Endothelial cell of umbilical vein (primary cell): ENCODE data around the gene MCC. TPM values are rescaled to one million over a fixed set of nuclear protein-coding genes. Genes with fewer than 3 reads are reported as not detected.

ENCODE experiments used
- BruUV-seq: library from RNA; stranded (reverse); fragments of 400-500 nt; replicated peaks from 2 replicates; lab custom pipeline; 2021; lab: Mats Ljungman, UMichigan
- CTCF ChIA-PET: fragments of 300-600, 350-600 bp; sonication (Branson Sonifier 250); formaldehyde crosslinking; loops from one replicate; lab custom pipeline; 2021; ENCODE audit warnings: antibody characterized with exemption, inconsistent platforms; lab: Charles Lee
- POLR2A ChIA-PET: fragments of 300-600, 350-600 bp; sonication (Branson Sonifier 250); formaldehyde crosslinking; loops from one replicate; lab custom pipeline; 2021; ENCODE audit warnings: antibody characterized with exemption, inconsistent platforms; lab: Charles Lee
- DNase-seq: peaks from one replicate; pipeline ENCODE4 v3.0.0-alpha.2; 2011; ENCODE audit warnings: low read depth, low spot score
- FAIRE-seq: peaks from 2 replicates; lab custom pipeline; 2011; peaks lifted over from hg19 to GRCh38; lab: Jason Lieb, UNC
- H2AFZ ChIP-seq: 2 replicates; pipeline ENCODE4 v1.6.0; 2012; ENCODE audit warnings: low read depth, low read length, control low read depth, inconsistent platforms
- H3K27ac ChIP-seq: 2 replicates; pipeline ENCODE4 v1.5.1; 2011; ENCODE audit warnings: low read depth, mild to moderate bottlenecking, control low read depth, low read length, moderate library complexity; ENCODE audit not compliant: insufficient read depth
- H3K27me3 ChIP-seq, 2 experiments: 2 replicates each; pipeline versions ENCODE4 v1.6.0 to v1.6.1; 2011; ENCODE audit warnings: low read length in 2 of 2, mixed read lengths in 1 of 2; ENCODE audit not compliant: control insufficient read depth in 2 of 2, insufficient read depth in 2 of 2
- H3K36me3 ChIP-seq, 2 experiments: 2 replicates in 1 of 2; 3 replicates in 1 of 2; pipeline ENCODE4 v1.5.1; 2011; ENCODE audit warnings: low read length in 2 of 2, mild to moderate bottlenecking in 1 of 2, moderate library complexity in 1 of 2; ENCODE audit not compliant: control insufficient read depth in 2 of 2, insufficient read depth in 2 of 2; ENCODE audit errors: extremely low read depth in 1 of 2
- H3K4me1 ChIP-seq: 3 replicates; pipeline ENCODE4 v1.5.1; 2011; ENCODE audit warnings: mild to moderate bottlenecking, low read length; ENCODE audit not compliant: control insufficient read depth, insufficient read depth; ENCODE audit errors: extremely low read depth
- H3K4me2 ChIP-seq: 2 replicates; pipeline ENCODE4 v1.6.1; 2011; ENCODE audit warnings: low read length, control low read depth, mixed read lengths; ENCODE audit not compliant: insufficient read depth
- H3K4me3 ChIP-seq, 3 experiments: fragments of 200-600 bp in 1 of 3; sonication (generic), shearing (Covaris generic) in 1 of 3; replicated peaks in 1 of 3; 2 replicates each; pipeline ENCODE4 v1.5.1; 2011 to 2016; ENCODE audit warnings: control low read depth in 3 of 3, low read length in 3 of 3, mild to moderate bottlenecking in 2 of 3, inconsistent platforms in 1 of 3, low read depth in 1 of 3, moderate library complexity in 1 of 3; ENCODE audit not compliant: insufficient read depth in 1 of 3
- H3K79me2 ChIP-seq: 2 replicates; pipeline ENCODE4 v1.6.0; 2012; ENCODE audit warnings: low read length, inconsistent platforms; ENCODE audit not compliant: control insufficient read depth, insufficient read depth
- H3K9ac ChIP-seq: replicated peaks from 2 replicates; pipeline ENCODE3; 2011; ENCODE audit warnings: low read length, control low read depth; ENCODE audit not compliant: insufficient read depth; ENCODE audit errors: extremely low read depth
- H3K9me1 ChIP-seq: replicated peaks from 3 replicates; pipeline ENCODE4 v1.6.0; 2011; ENCODE audit warnings: mild to moderate bottlenecking, low read length; ENCODE audit not compliant: control insufficient read depth, insufficient read depth; ENCODE audit errors: extremely low read depth
- H3K9me3 ChIP-seq: replicated peaks from 2 replicates; pipeline ENCODE4 v1.5.1; 2012; ENCODE audit warnings: low read length, inconsistent platforms; ENCODE audit not compliant: control insufficient read depth, insufficient read depth
- H4K20me1 ChIP-seq: replicated peaks from 2 replicates; pipeline ENCODE3; 2011; ENCODE audit warnings: mild to moderate bottlenecking, low read length; ENCODE audit not compliant: control insufficient read depth, insufficient read depth; ENCODE audit errors: extremely low read depth
- EZH2 ChIP-seq: IDR thresholded peaks from 2 replicates; pipeline ENCODE4 v1.6.1; 2012; ENCODE audit warnings: borderline replicate concordance, low read depth, mild to moderate bottlenecking, moderate library complexity, low read length, inconsistent platforms; ENCODE audit not compliant: severe bottlenecking
- FOS ChIP-seq: IDR thresholded peaks from 2 replicates; pipeline ENCODE4 v1.6.1; 2011; ENCODE audit warnings: mild to moderate bottlenecking, low read length, moderate library complexity, borderline replicate concordance; ENCODE audit not compliant: insufficient read depth
- GATA2 ChIP-seq: IDR thresholded peaks from 2 replicates; pipeline ENCODE4 v1.7.0; 2011; ENCODE audit warnings: low read depth, mild to moderate bottlenecking, moderate library complexity, mixed read lengths, low read length; ENCODE audit not compliant: insufficient read length, insufficient read depth
- JUN ChIP-seq: IDR thresholded peaks from 2 replicates; pipeline ENCODE4 v1.6.1; 2011; ENCODE audit warnings: borderline replicate concordance, low read depth; ENCODE audit not compliant: insufficient read length, insufficient read depth
- MAX ChIP-seq: IDR thresholded peaks from 2 replicates; pipeline ENCODE4 v1.6.1; 2011; ENCODE audit not compliant: insufficient read depth, insufficient read length
- MYC ChIP-seq: IDR thresholded peaks from one replicate; pipeline ENCODE4 v1.6.1; 2011; ENCODE audit warnings: mild to moderate bottlenecking, low read depth, low read length
- POLR2A ChIP-seq: IDR thresholded peaks from 2 replicates; pipeline ENCODE4 v1.6.1; 2012; ENCODE audit warnings: low read depth, mild to moderate bottlenecking, control low read depth, low read length
- POLR2AphosphoS5 ChIP-seq: IDR thresholded peaks from 2 replicates; pipeline ENCODE4 v1.6.1; 2012; ENCODE audit warnings: low read depth, mild to moderate bottlenecking, control low read depth, low read length, moderate library complexity; ENCODE audit not compliant: insufficient read depth
- dilution Hi-C: fragments of 300-500 bp; cut with MboI; formaldehyde crosslinking; loops from one replicate; pipeline ENCODE4 v1.15.0; 2019; ENCODE audit warnings: low sequenced_read_pairs; ENCODE audit not compliant: extremely low pct_ligation_motif_present
- intact Hi-C: fragments of 100-400 bp; cut with micrococcal nuclease; formaldehyde crosslinking; loops from one replicate; pipeline ENCODE4 v1.10.0; 2022
- polyA plus RNA-seq, 4 experiments: library from polyadenylated mRNA; depleted of rRNA in 3 of 4; stranded (reverse) in 3 of 4; unstranded in 1 of 4; fragments of >200 nt; gene quantifications; 2 replicates each; pipeline versions ENCODE4 v1.2.1 to v1.2.3, GENCODE V29; 2011 to 2012; ENCODE audit warnings: missing spikeins in 1 of 4
- total RNA-seq: library from RNA; stranded (reverse); gene quantifications from 2 replicates; pipeline ENCODE4 v1.2.3, GENCODE V29; 2021
- TF ChIP-seq, protein P1 (sequence below), 2 donors: IDR thresholded peaks; 1 replicate in 1 of 2; 2 replicates in 1 of 2; pipeline ENCODE4 v1.5.1; 2011; ENCODE audit warnings: low read length in 2 of 2, mild to moderate bottlenecking in 2 of 2, moderate library complexity in 2 of 2, control low read depth in 1 of 2, inconsistent platforms in 1 of 2, low read depth in 1 of 2; ENCODE audit not compliant: insufficient read depth in 1 of 2; ENCODE audit errors: extremely low read depth in 1 of 2

Gene MCC
- total and polyA plus RNA-seq, 2 donors (not counting 3 experiments of a cell fraction or from before 2014, with no cell fraction given) = 6.9 to 27.5 TPM

- no TSS peak for BruUV-seq
- Histone ChIP-seq H2AFZ (no peak overlapping the region), H3K79me2 (no peaks in the 10 kb centered on the region), H3K4me3 (no peak overlapping the region), H3K27me3 (no peaks in the 10 kb centered on the region), H3K9me1 (no peaks in the 10 kb centered on the region), H3K27ac (no peak overlapping the region), H3K36me3 (no peaks in the 10 kb centered on the region), H3K9ac (no peak overlapping the region), H3K4me2 (no peak overlapping the region), H3K9me3 (no peaks in the 10 kb centered on the region), H3K4me1 (peaks cover 8% of the 10 kb centered on the region), H4K20me1 (no peaks in the 10 kb centered on the region)
- dilution Hi-C loops (no loop called here), intact Hi-C loops (loop anchor here (5.0 kb wide), 1 partner anchor 324 kb away; no protein-coding TSS in a partner anchor)
- ChIA-PET POLR2A (no interaction called here), CTCF (interaction anchor here (0.9 to 6.7 kb wide), 5 partner anchors 172 to 342 kb away, joined by 4 to 179 read pairs (median 8); partner anchors contain the start of gene YTHDC2)
- DNase-seq (no peak), FAIRE-seq (no peak)
- TF ChIP-seq GATA2 = no peak
- no peak for TF ChIP-seq JUN
- no peak for TF ChIP-seq POLR2A
- no peak for TF ChIP-seq FOS
- TF ChIP-seq MYC = no peak
- no peak for TF ChIP-seq EZH2
- TF ChIP-seq MAX = no peak
- TF ChIP-seq, protein P1, sequence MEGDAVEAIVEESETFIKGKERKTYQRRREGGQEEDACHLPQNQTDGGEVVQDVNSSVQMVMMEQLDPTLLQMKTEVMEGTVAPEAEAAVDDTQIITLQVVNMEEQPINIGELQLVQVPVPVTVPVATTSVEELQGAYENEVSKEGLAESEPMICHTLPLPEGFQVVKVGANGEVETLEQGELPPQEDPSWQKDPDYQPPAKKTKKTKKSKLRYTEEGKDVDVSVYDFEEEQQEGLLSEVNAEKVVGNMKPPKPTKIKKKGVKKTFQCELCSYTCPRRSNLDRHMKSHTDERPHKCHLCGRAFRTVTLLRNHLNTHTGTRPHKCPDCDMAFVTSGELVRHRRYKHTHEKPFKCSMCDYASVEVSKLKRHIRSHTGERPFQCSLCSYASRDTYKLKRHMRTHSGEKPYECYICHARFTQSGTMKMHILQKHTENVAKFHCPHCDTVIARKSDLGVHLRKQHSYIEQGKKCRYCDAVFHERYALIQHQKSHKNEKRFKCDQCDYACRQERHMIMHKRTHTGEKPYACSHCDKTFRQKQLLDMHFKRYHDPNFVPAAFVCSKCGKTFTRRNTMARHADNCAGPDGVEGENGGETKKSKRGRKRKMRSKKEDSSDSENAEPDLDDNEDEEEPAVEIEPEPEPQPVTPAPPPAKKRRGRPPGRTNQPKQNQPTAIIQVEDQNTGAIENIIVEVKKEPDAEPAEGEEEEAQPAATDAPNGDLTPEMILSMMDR (IDR thresholded peaks at IDR 0.05; ENCODE audit: extremely low read depth in 1 of 2, insufficient read depth in 1 of 2, low read depth in 1 of 2, low read length in 2 of 2) = no peak
- TF ChIP-seq POLR2AphosphoS5 = no peak
These were observed 149.6 kb downstream of the MCC start for GRCh38 chr5:113338628-113339027.
